ENCODE results near the gene RABGAP1L. TPM values are rescaled to one million over a fixed set of nuclear protein-coding genes. Genes with fewer than 3 reads are reported as not detected.

RABGAP1L gene
- total and polyA plus RNA-seq, 2 of the 4 experiments (the other 2 are of a cell fraction) = 7.9 to 26.7 TPM

DNA sequence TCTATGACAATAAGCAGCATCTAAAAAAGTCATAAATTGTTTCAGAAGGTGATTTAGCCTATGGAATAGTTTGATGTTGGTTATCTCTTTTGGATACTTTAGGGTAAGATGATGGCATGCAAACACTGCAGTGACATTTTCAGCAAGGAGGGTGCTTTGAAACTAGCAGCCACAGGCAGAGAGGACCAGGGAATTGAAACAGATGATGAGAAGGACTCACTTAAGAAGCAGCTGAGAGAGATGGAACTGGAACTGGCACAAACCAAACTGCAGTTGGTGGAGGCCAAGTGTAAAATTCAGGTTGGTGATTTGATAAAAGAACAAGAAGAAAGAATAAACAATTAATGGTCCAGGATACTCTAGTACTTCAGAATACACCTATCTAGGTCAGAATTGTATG, 829.2 kb downstream of the RABGAP1L start:
- dilution Hi-C loops (cut with HindIII; ENCODE audit: low sequenced_read_pairs, unreplicated experiment) = no loop called here
- H2AFZ ChIP-seq (replicated peaks; ENCODE audit: low read length, poor library complexity) = no peak overlapping the region
- H4K5ac ChIP-seq (ENCODE audit: low read depth, low read length) = no peak overlapping the region
- no peak for DNase-seq
- H4K91ac ChIP-seq (ENCODE audit: insufficient read depth, low read depth, low read length) = no peak overlapping the region
- ChIA-PET CTCF (no interaction called here), POLR2A (ENCODE audit: unreplicated experiment) (no interaction called here)
- H4K8ac ChIP-seq (ENCODE audit: low read depth in 2 of 2, low read length in 2 of 2) = no peak overlapping the region
- no peak overlapping the region for H3K23ac ChIP-seq (ENCODE audit: low read depth, low read length)
- H3K18ac ChIP-seq (ENCODE audit: low read depth, low read length) = no peak overlapping the region
- in situ Hi-C loops (cut with MboI; ENCODE audit: low sequenced_read_pairs) = loop anchor here (25.0 kb wide), 1 partner anchor 726 kb away; no protein-coding TSS in a partner anchor
- no peak for ATAC-seq (ENCODE audit: low read depth)
- H3K56ac ChIP-seq (ENCODE audit: extremely low read depth, insufficient read depth, low read length) = no peak overlapping the region
- no peak overlapping the region for H3K4ac ChIP-seq (ENCODE audit: low read depth, low read length)
- no peaks in the 10 kb centered on the region for H3K36me3 ChIP-seq (ENCODE audit: control insufficient read depth, insufficient read depth, low read length)
- H4K20me1 ChIP-seq (ENCODE audit: insufficient read depth, low read length) = no peaks in the 10 kb centered on the region
- no peak overlapping the region for H2BK120ac ChIP-seq (ENCODE audit: low read depth, low read length)
- H3K9me3 ChIP-seq (ENCODE audit: control insufficient read depth, insufficient read depth, low read length) = no peaks in the 10 kb centered on the region
- H3K79me1 ChIP-seq (ENCODE audit: low read depth in 1 of 2, low read length in 2 of 2) = no peaks in the 10 kb centered on the region
- H3K4me2 ChIP-seq (ENCODE audit: low read depth, low read length) = no peak overlapping the region
- no peak overlapping the region for H2AK9ac ChIP-seq (replicated peaks; ENCODE audit: low read depth, low read length, poor library complexity)
- H3K27ac ChIP-seq (ENCODE audit: insufficient read depth, low read length) = no peak overlapping the region
- H3K14ac ChIP-seq (replicated peaks; ENCODE audit: low read depth, low read length) = no peak overlapping the region
- no peak overlapping the region for H2AK5ac ChIP-seq (ENCODE audit: low read depth, low read length)
- H3K27me3 ChIP-seq (ENCODE audit: control insufficient read depth, insufficient read depth, low read length) = no peaks in the 10 kb centered on the region
- TF ChIP-seq, protein P1, sequence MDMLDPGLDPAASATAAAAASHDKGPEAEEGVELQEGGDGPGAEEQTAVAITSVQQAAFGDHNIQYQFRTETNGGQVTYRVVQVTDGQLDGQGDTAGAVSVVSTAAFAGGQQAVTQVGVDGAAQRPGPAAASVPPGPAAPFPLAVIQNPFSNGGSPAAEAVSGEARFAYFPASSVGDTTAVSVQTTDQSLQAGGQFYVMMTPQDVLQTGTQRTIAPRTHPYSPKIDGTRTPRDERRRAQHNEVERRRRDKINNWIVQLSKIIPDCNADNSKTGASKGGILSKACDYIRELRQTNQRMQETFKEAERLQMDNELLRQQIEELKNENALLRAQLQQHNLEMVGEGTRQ (IDR thresholded peaks at IDR 0.05; ENCODE audit: low read depth, low read length) = no peak
- TF ChIP-seq FOS (IDR thresholded peaks at IDR 0.05; ENCODE audit: low read depth, low read length) (no peak), POLR2A (IDR thresholded peaks at IDR 0.05; ENCODE audit: low read depth, low read length) (no peak), MXI1 (IDR thresholded peaks at IDR 0.05; ENCODE audit: borderline replicate concordance, low read depth, low read length) (no peak), CEBPB (IDR thresholded peaks at IDR 0.05; ENCODE audit: low read depth, low read length) (no peak), MAFK (IDR thresholded peaks at IDR 0.05; ENCODE audit: low read depth, low read length) (no peak), CHD1 (IDR thresholded peaks at IDR 0.05; ENCODE audit: low read depth, low read length) (no peak), RFX5 (IDR thresholded peaks at IDR 0.05; ENCODE audit: low read depth, low read length) (no peak), BHLHE40 (IDR thresholded peaks at IDR 0.05; ENCODE audit: low read depth, low read length) (no peak), MAZ (IDR thresholded peaks at IDR 0.05; ENCODE audit: borderline replicate concordance, low read depth, low read length) (no peak), SMC3 (IDR thresholded peaks at IDR 0.05; ENCODE audit: low read depth, low read length) (no peak), RCOR1 (IDR thresholded peaks at IDR 0.05; ENCODE audit: insufficient replicate concordance, low read length) (no peak), RAD21 (IDR thresholded peaks at IDR 0.05; ENCODE audit: low read length) (no peak), NFE2L2 (IDR thresholded peaks at IDR 0.05; ENCODE audit: low read depth, low read length) (no peak)
- TF ChIP-seq, protein P2, sequence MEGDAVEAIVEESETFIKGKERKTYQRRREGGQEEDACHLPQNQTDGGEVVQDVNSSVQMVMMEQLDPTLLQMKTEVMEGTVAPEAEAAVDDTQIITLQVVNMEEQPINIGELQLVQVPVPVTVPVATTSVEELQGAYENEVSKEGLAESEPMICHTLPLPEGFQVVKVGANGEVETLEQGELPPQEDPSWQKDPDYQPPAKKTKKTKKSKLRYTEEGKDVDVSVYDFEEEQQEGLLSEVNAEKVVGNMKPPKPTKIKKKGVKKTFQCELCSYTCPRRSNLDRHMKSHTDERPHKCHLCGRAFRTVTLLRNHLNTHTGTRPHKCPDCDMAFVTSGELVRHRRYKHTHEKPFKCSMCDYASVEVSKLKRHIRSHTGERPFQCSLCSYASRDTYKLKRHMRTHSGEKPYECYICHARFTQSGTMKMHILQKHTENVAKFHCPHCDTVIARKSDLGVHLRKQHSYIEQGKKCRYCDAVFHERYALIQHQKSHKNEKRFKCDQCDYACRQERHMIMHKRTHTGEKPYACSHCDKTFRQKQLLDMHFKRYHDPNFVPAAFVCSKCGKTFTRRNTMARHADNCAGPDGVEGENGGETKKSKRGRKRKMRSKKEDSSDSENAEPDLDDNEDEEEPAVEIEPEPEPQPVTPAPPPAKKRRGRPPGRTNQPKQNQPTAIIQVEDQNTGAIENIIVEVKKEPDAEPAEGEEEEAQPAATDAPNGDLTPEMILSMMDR (conservative IDR thresholded peaks at IDR 0.05; ENCODE audit: low read depth, low read length) = no peak
- TF ChIP-seq, protein P3, sequence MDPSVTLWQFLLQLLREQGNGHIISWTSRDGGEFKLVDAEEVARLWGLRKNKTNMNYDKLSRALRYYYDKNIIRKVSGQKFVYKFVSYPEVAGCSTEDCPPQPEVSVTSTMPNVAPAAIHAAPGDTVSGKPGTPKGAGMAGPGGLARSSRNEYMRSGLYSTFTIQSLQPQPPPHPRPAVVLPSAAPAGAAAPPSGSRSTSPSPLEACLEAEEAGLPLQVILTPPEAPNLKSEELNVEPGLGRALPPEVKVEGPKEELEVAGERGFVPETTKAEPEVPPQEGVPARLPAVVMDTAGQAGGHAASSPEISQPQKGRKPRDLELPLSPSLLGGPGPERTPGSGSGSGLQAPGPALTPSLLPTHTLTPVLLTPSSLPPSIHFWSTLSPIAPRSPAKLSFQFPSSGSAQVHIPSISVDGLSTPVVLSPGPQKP (IDR thresholded peaks at IDR 0.05; ENCODE audit: borderline replicate concordance, low read depth, low read length) = no peak
- H3K4me3 ChIP-seq (ENCODE audit: insufficient read depth, low read depth, low read length) = no peak overlapping the region
- no peak overlapping the region for H2BK15ac ChIP-seq (ENCODE audit: low read depth, low read length)
- no peaks in the 10 kb centered on the region for H3K9me1 ChIP-seq (ENCODE audit: insufficient read depth, low read length)
- no peak overlapping the region for H2BK20ac ChIP-seq (ENCODE audit: low read depth, low read length)
- H2BK5ac ChIP-seq (ENCODE audit: low read depth, low read length, poor library complexity, severe bottlenecking) = no peak overlapping the region
- BruUV-seq (replicated peaks) = no TSS peak
- H3K4me1 ChIP-seq (ENCODE audit: control insufficient read depth, insufficient read depth, low read length) = no peaks in the 10 kb centered on the region
- intact Hi-C loops (cut with micrococcal nuclease) = loop anchor here (10.0 kb wide), 1 partner anchor 724 kb away; no protein-coding TSS in a partner anchor
- H3K9ac ChIP-seq (ENCODE audit: low read depth, low read length) = no peak overlapping the region
